ENCODE data around the gene TRERF1.

The TRERF1 gene

DNA sequence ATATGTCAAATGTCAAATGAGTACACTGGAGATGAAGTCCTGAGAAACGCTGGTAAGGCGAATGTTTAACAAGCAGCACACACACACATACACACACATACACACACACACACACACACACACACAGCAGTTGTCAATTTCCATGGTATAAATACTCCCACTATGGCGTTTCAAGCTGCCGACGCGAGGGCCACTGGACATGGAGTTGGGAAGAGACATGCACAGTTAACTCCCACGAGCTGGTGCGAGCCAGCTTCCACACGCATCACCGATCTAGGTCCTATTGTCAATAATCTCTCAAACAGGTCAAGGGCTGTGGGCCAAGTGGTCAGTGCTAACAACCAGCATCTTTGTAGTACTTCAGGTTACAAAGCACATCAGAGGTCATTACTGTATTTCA, 58.9 kb downstream of the TRERF1 start:
- H3K36me3 ChIP-seq (ENCODE audit: insufficient read depth, insufficient read length, low read length): no peaks in the 10 kb centered on the region
- H3K27me3 ChIP-seq (ENCODE audit: insufficient read depth, insufficient read length): no peaks in the 10 kb centered on the region
- H3K4me3 ChIP-seq (ENCODE audit: insufficient read length, low read depth): no peak overlapping the region
- no peak for DNase-seq (ENCODE audit: low read depth, low spot score)
- no peak overlapping the region for H3K9ac ChIP-seq (ENCODE audit: insufficient read length, low read depth)
- H3K4me1 ChIP-seq (ENCODE audit: insufficient read depth, insufficient read length): no peaks in the 10 kb centered on the region
- no peaks in the 10 kb centered on the region for H3K9me3 ChIP-seq (ENCODE audit: insufficient read depth, low read length)
- TF ChIP-seq SUZ12 (IDR thresholded peaks at IDR 0.05; ENCODE audit: extremely low read depth, insufficient read depth, insufficient read length): no peak
- TF ChIP-seq YY1 (IDR thresholded peaks at IDR 0.05; ENCODE audit: insufficient read depth, insufficient read length): no peak
- no peak for TF ChIP-seq ZNF274 (IDR thresholded peaks at IDR 0.05; ENCODE audit: low read depth, low read length)

DNA sequence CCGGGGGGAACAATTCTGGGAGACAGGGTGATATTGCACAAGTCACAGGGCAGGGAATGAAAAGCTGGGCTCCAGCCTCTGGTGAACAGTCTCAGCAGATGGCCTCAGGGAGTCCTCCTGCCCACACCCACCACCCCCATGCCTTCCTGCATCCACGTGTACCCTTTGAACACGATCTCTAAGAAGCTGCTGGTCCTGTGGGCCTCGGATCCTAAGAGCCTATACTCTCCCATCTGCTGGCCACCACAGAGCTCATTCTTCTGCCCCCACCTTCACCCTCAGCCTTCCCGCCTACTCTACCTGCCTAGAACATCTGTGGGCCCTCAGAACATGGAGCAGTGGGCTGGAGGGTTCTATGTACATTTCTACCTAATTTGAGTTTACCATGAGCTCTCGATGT, 60.3 kb downstream of the TRERF1 start:
- no peaks in the 10 kb centered on the region for H3K4me1 ChIP-seq (ENCODE audit: insufficient read depth, insufficient read length)

DNA sequence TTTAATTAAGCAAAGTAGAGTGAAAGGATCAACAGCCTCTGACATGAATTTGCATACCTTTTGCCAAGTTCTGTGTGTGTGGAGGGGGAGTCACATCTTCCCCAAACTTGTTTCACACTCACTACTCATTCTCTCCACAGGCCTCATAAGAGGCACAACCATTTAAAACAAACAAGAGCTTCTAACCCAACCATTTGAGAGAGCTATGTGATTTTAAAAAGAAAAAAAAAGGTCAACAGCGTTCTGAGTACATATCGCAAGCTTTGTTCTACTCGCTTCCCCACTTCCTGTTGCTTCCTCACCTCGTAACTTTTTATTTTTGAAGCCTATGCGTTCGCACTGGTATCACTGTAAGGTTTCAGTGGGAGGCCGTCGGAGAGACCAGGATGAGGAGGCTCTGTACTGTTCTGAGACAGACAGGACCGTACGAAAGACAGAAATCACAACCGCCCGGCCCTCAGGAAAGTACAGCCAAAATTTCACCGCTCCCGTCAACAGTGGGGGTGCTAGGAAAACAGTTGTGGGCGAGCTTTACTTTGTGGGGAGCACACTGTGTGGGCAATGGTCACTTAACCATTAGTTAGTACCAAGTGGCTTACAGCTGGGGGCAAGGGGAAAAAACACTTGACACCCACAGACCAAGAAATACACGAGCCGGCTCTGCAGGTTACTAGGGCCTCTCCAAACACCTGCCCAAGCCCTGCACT, 61.3 kb downstream of the TRERF1 start:
- Histone ChIP-seq H3K36me3 (ENCODE audit: insufficient read depth, insufficient read length, low read length) (no peaks in the 10 kb centered on the region), H3K9me3 (ENCODE audit: insufficient read depth, low read length) (no peaks in the 10 kb centered on the region), H3K27me3 (ENCODE audit: insufficient read depth, insufficient read length) (no peaks in the 10 kb centered on the region), H3K4me1 (ENCODE audit: insufficient read depth, insufficient read length) (no peaks in the 10 kb centered on the region), H3K4me3 (ENCODE audit: insufficient read length, low read depth) (no peak overlapping the region), H3K9ac (ENCODE audit: insufficient read length, low read depth) (no peak overlapping the region)
- no peak for DNase-seq (ENCODE audit: low read depth, low spot score)
- TF ChIP-seq YY1 (IDR thresholded peaks at IDR 0.05; ENCODE audit: insufficient read depth, insufficient read length): no peak
- no peak for TF ChIP-seq ZNF274 (IDR thresholded peaks at IDR 0.05; ENCODE audit: low read depth, low read length)
- TF ChIP-seq SUZ12 (IDR thresholded peaks at IDR 0.05; ENCODE audit: extremely low read depth, insufficient read depth, insufficient read length): no peak

More for the DNA sequence above, 60.3 kb downstream of the TRERF1 start:
- no peak overlapping the region for H3K4me3 ChIP-seq (ENCODE audit: insufficient read length, low read depth)
- H3K27me3 ChIP-seq (ENCODE audit: insufficient read depth, insufficient read length): no peaks in the 10 kb centered on the region
- H3K9ac ChIP-seq (ENCODE audit: insufficient read length, low read depth): no peak overlapping the region
- no peak for DNase-seq (ENCODE audit: low read depth, low spot score)
- no peaks in the 10 kb centered on the region for H3K36me3 ChIP-seq (ENCODE audit: insufficient read depth, insufficient read length, low read length)
- H3K9me3 ChIP-seq (ENCODE audit: insufficient read depth, low read length): no peaks in the 10 kb centered on the region
- TF ChIP-seq SUZ12 (IDR thresholded peaks at IDR 0.05; ENCODE audit: extremely low read depth, insufficient read depth, insufficient read length) (no peak), YY1 (IDR thresholded peaks at IDR 0.05; ENCODE audit: insufficient read depth, insufficient read length) (no peak), ZNF274 (IDR thresholded peaks at IDR 0.05; ENCODE audit: low read depth, low read length) (no peak)

DNA sequence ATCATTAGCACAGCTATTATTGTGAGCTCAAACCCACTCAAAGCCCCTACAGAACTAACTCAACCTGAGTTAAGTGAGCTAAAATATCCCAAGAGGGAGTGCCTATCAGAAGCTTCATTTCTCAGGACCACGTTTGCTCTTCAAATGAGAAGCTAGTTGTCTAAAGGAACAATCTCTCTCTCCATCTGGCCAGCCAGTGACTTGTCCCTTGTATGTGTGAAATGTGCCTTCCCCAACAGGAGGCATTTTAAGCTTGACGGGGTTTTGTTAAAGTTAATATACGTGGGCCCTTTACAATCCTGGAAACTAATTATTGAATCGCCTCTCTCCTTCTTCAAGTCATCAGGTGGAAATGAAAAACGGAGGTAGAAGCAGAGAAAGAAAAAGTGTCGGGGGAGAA, 62.0 kb downstream of the TRERF1 start:
- H3K27me3 ChIP-seq (ENCODE audit: insufficient read depth, insufficient read length): no peaks in the 10 kb centered on the region
- H3K36me3 ChIP-seq (ENCODE audit: insufficient read depth, insufficient read length, low read length): no peaks in the 10 kb centered on the region
- DNase-seq (ENCODE audit: low read depth, low spot score): no peak
- H3K4me1 ChIP-seq (ENCODE audit: insufficient read depth, insufficient read length): no peaks in the 10 kb centered on the region
- H3K9ac ChIP-seq (ENCODE audit: insufficient read length, low read depth): no peak overlapping the region
- H3K9me3 ChIP-seq (ENCODE audit: insufficient read depth, low read length): no peaks in the 10 kb centered on the region
- TF ChIP-seq SUZ12 (IDR thresholded peaks at IDR 0.05; ENCODE audit: extremely low read depth, insufficient read depth, insufficient read length) (no peak), ZNF274 (IDR thresholded peaks at IDR 0.05; ENCODE audit: low read depth, low read length) (no peak), YY1 (IDR thresholded peaks at IDR 0.05; ENCODE audit: insufficient read depth, insufficient read length) (no peak)
- no peak overlapping the region for H3K4me3 ChIP-seq (ENCODE audit: insufficient read length, low read depth)

DNA sequence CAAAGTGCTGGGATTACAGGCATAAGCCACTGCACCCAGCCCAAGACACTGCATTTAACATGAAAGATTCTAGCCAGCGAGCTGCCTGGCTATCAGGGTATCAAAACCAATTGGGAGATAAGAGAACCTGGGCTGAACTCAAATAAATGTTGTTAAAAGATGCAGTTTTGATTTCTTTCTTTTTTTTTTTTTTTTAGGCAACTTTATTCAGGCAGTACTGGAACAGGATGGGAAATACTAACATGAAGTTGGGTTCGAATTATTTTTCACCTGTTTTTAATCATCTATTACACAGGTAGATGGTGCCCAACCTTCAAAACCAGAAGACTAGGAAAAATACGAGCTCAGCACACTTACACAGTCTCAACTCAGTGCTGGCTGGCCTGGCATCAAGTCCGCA, 63.7 kb downstream of the TRERF1 start:
- Histone ChIP-seq H3K9ac (ENCODE audit: insufficient read length, low read depth) (no peak overlapping the region), H3K36me3 (ENCODE audit: insufficient read depth, insufficient read length, low read length) (no peaks in the 10 kb centered on the region), H3K9me3 (ENCODE audit: insufficient read depth, low read length) (no peaks in the 10 kb centered on the region), H3K4me1 (ENCODE audit: insufficient read depth, insufficient read length) (no peaks in the 10 kb centered on the region), H3K4me3 (ENCODE audit: insufficient read length, low read depth) (no peak overlapping the region), H3K27me3 (ENCODE audit: insufficient read depth, insufficient read length) (no peaks in the 10 kb centered on the region)
- TF ChIP-seq ZNF274 (IDR thresholded peaks at IDR 0.05; ENCODE audit: low read depth, low read length): no peak
- TF ChIP-seq YY1 (IDR thresholded peaks at IDR 0.05; ENCODE audit: insufficient read depth, insufficient read length): no peak
- no peak for TF ChIP-seq SUZ12 (IDR thresholded peaks at IDR 0.05; ENCODE audit: extremely low read depth, insufficient read depth, insufficient read length)
- no peak for DNase-seq (ENCODE audit: low read depth, low spot score)

DNA sequence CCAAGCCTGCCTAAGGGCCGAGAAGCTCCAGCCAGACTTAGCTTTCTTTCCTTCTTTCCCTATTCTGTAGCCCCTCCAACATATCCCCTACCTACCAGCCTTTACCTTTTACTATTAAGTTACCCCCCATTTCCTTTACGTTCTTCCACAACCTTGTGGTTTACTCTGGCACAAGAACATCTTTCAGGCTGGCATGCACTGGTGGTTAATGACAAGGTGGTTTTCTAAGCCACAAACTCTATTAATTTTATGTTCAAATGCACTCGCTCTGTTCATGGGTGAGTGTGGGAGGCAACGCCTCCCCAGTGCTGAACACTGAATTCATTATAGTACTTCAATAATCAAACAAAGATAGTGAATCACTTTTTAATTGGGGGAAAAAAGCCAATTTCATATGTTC, 64.4 kb downstream of the TRERF1 start:
- no peaks in the 10 kb centered on the region for H3K9me3 ChIP-seq (ENCODE audit: insufficient read depth, low read length)
- H3K36me3 ChIP-seq (ENCODE audit: insufficient read depth, insufficient read length, low read length): no peaks in the 10 kb centered on the region
- DNase-seq (ENCODE audit: low read depth, low spot score): no peak
- no peak for TF ChIP-seq ZNF274 (IDR thresholded peaks at IDR 0.05; ENCODE audit: low read depth, low read length)
- TF ChIP-seq SUZ12 (IDR thresholded peaks at IDR 0.05; ENCODE audit: extremely low read depth, insufficient read depth, insufficient read length): no peak
- no peak for TF ChIP-seq YY1 (IDR thresholded peaks at IDR 0.05; ENCODE audit: insufficient read depth, insufficient read length)
- H3K27me3 ChIP-seq (ENCODE audit: insufficient read depth, insufficient read length): no peaks in the 10 kb centered on the region
- no peak overlapping the region for H3K9ac ChIP-seq (ENCODE audit: insufficient read length, low read depth)
- H3K4me1 ChIP-seq (ENCODE audit: insufficient read depth, insufficient read length): no peaks in the 10 kb centered on the region
- H3K4me3 ChIP-seq (ENCODE audit: insufficient read length, low read depth): no peak overlapping the region

DNA sequence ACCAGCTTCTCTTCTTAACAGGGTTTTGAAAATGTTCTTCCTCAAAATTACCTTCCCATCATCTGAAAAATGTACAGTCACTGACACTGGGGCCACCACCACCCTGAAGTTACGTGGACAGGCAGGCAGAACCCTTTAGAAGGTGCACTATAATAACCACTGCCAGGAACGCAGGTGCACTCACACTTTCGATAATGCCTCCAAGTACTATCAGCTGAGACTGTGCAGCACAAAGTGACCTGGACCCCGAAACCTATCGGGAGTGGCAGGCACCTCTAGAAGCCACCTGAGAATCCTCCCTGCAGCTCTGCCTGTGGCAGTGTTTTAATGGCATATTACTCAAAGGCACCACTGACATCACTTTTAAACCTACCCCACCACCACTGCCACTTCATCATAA, 66.4 kb downstream of the TRERF1 start:
- Histone ChIP-seq H3K27me3 (ENCODE audit: insufficient read depth, insufficient read length) (no peaks in the 10 kb centered on the region), H3K4me1 (ENCODE audit: insufficient read depth, insufficient read length) (no peaks in the 10 kb centered on the region)
- no peak for TF ChIP-seq ZNF274 (IDR thresholded peaks at IDR 0.05; ENCODE audit: low read depth, low read length)
- no peak for TF ChIP-seq YY1 (IDR thresholded peaks at IDR 0.05; ENCODE audit: insufficient read depth, insufficient read length)
- no peak for TF ChIP-seq SUZ12 (IDR thresholded peaks at IDR 0.05; ENCODE audit: extremely low read depth, insufficient read depth, insufficient read length)

More for the DNA sequence above, 66.4 kb downstream of the TRERF1 start:
- Histone ChIP-seq H3K9me3 (ENCODE audit: insufficient read depth, low read length) (no peaks in the 10 kb centered on the region), H3K4me3 (ENCODE audit: insufficient read length, low read depth) (no peak overlapping the region), H3K36me3 (ENCODE audit: insufficient read depth, insufficient read length, low read length) (no peaks in the 10 kb centered on the region), H3K9ac (ENCODE audit: insufficient read length, low read depth) (no peak overlapping the region)
- DNase-seq (ENCODE audit: low read depth, low spot score): no peak

All from NT2/D1 (cell line).